Measurements from ENCODE around the gene ASB15.

DNA sequence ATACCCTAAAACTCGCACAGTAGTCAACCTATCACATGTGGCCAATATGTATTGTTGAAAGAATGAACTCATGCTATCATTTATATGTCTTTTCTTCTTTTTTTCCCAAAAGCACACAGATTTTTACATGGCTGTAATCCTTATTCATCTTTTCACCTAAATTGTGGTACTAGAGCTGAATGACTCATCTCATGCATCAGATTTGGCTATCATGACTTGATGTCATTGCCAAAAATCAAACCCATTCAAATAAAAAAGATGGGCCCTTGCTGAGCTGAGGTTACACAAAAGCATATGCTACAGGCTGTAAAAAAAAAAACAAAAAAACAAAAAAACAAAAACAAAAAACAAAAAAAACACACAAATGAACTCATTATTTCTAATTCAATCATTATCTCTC lies 50.8 kb downstream of the ASB15 start:
- TF ChIP-seq, protein P1, sequence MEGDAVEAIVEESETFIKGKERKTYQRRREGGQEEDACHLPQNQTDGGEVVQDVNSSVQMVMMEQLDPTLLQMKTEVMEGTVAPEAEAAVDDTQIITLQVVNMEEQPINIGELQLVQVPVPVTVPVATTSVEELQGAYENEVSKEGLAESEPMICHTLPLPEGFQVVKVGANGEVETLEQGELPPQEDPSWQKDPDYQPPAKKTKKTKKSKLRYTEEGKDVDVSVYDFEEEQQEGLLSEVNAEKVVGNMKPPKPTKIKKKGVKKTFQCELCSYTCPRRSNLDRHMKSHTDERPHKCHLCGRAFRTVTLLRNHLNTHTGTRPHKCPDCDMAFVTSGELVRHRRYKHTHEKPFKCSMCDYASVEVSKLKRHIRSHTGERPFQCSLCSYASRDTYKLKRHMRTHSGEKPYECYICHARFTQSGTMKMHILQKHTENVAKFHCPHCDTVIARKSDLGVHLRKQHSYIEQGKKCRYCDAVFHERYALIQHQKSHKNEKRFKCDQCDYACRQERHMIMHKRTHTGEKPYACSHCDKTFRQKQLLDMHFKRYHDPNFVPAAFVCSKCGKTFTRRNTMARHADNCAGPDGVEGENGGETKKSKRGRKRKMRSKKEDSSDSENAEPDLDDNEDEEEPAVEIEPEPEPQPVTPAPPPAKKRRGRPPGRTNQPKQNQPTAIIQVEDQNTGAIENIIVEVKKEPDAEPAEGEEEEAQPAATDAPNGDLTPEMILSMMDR (conservative IDR thresholded peaks at IDR 0.05; ENCODE audit: low read depth, low read length) = no peak
- TF ChIP-seq RCOR1 (IDR thresholded peaks at IDR 0.05; ENCODE audit: insufficient replicate concordance, low read length) (no peak), MAFK (IDR thresholded peaks at IDR 0.05; ENCODE audit: low read depth, low read length) (no peak), RAD21 (IDR thresholded peaks at IDR 0.05; ENCODE audit: low read length) (no peak), POLR2A (IDR thresholded peaks at IDR 0.05; ENCODE audit: low read depth, low read length) (no peak), FOS (IDR thresholded peaks at IDR 0.05; ENCODE audit: low read depth, low read length) (no peak), BHLHE40 (IDR thresholded peaks at IDR 0.05; ENCODE audit: low read depth, low read length) (no peak), SMC3 (IDR thresholded peaks at IDR 0.05; ENCODE audit: low read depth, low read length) (no peak)
- TF ChIP-seq, protein P2, sequence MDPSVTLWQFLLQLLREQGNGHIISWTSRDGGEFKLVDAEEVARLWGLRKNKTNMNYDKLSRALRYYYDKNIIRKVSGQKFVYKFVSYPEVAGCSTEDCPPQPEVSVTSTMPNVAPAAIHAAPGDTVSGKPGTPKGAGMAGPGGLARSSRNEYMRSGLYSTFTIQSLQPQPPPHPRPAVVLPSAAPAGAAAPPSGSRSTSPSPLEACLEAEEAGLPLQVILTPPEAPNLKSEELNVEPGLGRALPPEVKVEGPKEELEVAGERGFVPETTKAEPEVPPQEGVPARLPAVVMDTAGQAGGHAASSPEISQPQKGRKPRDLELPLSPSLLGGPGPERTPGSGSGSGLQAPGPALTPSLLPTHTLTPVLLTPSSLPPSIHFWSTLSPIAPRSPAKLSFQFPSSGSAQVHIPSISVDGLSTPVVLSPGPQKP (IDR thresholded peaks at IDR 0.05; ENCODE audit: borderline replicate concordance, low read depth, low read length) = no peak

Data from IMR-90 (cell line).